PC-9 (cell line): ENCODE results near the gene COL27A1.

Source experiments
- CTCF ChIP-seq: fragments of 200-600 bp; sonication (generic); conservative IDR thresholded peaks from 2 replicates; pipeline ENCODE4 v1.6.1; 2017; ENCODE audit warnings: mixed run types, antibody characterized with exemption, mild to moderate bottlenecking, moderate library complexity
- EZH2 ChIP-seq: fragments of 200-600 bp; sonication (generic); IDR thresholded peaks from 2 replicates; pipeline ENCODE4 v1.8.0; 2017; ENCODE audit warnings: antibody characterized with exemption, low read depth

- no peak for TF ChIP-seq CTCF
- TF ChIP-seq EZH2, result no peak
These were observed 23.6 kb downstream of the COL27A1 start for GRCh38 chr9:114178756-114179450.
